BLaER1 treated with 17β-estradiol and CSF1 and Interleukin-3, amounts not matched to agents 10 nM and 100 nM (cell line): ENCODE measurements around the gene CHID1.
A peak's percentile ranks its signal among the peaks of the same experiment; 100 is the strongest.

ENCODE experiments used
- H3K27ac ChIP-seq, 11 experiments: shearing (Covaris generic); formaldehyde crosslinking; 2 replicates each; pipeline ENCODE4 v1.8.1; 2022
- H3K27me3 ChIP-seq, 11 experiments: shearing (Covaris generic); formaldehyde crosslinking; 2 replicates each; pipeline ENCODE4 v1.8.1; 2022
- H3K36me3 ChIP-seq, 11 experiments: shearing (Covaris generic); formaldehyde crosslinking; 2 replicates each; pipeline ENCODE4 v1.8.1; 2022
- H3K4me1 ChIP-seq, 10 experiments: shearing (Covaris generic); formaldehyde crosslinking; 2 replicates each; pipeline ENCODE4 v1.8.1; 2022
- H3K4me2 ChIP-seq, 11 experiments: shearing (Covaris generic); formaldehyde crosslinking; 2 replicates each; pipeline ENCODE4 v1.8.1; 2022
- H3K4me3 ChIP-seq, 10 experiments: shearing (Covaris generic); formaldehyde crosslinking; 2 replicates each; pipeline ENCODE4 v1.8.1; 2022
- H3K9ac ChIP-seq, 11 experiments: shearing (Covaris generic); formaldehyde crosslinking; 2 replicates each; pipeline ENCODE4 v1.8.1; 2022
- H3K9me3 ChIP-seq, 11 experiments: shearing (Covaris generic); formaldehyde crosslinking; replicated peaks in 1 of 11; 2 replicates each; pipeline ENCODE4 v1.8.1; 2022
- H4K20me1 ChIP-seq, 11 experiments: shearing (Covaris generic); formaldehyde crosslinking; 2 replicates each; pipeline ENCODE4 v1.8.1; 2022
- Cebpa-rat ChIP-seq, 11 experiments: shearing (Covaris generic); IDR thresholded peaks; 2 replicates each; pipeline ENCODE4 v1.8.1; 2022

Gene CHID1

GRCh38 chr11:928786-929185, 18.2 kb upstream of the CHID1 start:
- no peak for TF ChIP-seq Cebpa-rat (IDR thresholded peaks at IDR 0.05)
- H3K27me3 ChIP-seq: no peaks in the 10 kb centered on the region
- H3K9ac ChIP-seq: peak overlapping the region in 5 of 11 experiments; percentile 11 to 90 (median 25); a peak in 6 of 22 replicates
- H3K4me3 ChIP-seq: 0 out of 20 replicates have a peak overlapping the region, but pooled peaks of 1 of the 10 experiments have one; percentile 13
- H3K27ac ChIP-seq: no peak overlapping the region
- peaks cover 62 to 80% (median 71%) of the 10 kb centered on the region in 10 experiments for H3K4me1 ChIP-seq
- H4K20me1 ChIP-seq: peaks cover 20 to 75% (median 73%) of the 10 kb centered on the region in 11 experiments; a peak in 21 of 22 replicates
- H3K9me3 ChIP-seq: no peaks in the 10 kb centered on the region
- H3K4me2 ChIP-seq: peak overlapping the region in 10 of 11 experiments; percentile 3 to 99 (median 96); a peak in 16 of 22 replicates
- H3K36me3 ChIP-seq: peaks cover 20 to 43% (median 30%) of the 10 kb centered on the region in 11 experiments

DNA sequence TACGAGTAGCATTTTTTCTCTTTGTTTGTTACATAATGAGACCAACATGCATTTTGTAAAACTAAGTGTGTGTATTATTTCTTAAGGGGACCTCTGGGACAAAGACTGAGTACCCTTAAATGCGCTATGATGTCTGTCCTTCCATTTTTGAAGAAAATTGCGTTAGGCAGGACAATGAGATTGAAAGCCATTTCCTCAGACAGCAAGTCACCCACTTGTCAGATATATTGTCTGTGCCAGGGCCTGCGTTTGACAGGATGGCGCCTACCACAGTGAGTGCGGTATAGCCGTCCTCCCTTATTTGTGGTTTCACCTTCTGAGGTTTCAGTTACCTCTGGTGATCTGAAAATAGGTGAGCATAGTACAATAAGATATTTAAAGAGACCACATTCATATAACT, 17.3 kb upstream of the CHID1 start:
- Histone ChIP-seq H3K9ac (peak overlapping the region in 7 of 11 experiments; percentile 6 to 90 (median 85); a peak in 10 of 22 replicates), H3K9me3 (no peaks in the 10 kb centered on the region), H3K4me2 (peak overlapping the region; percentile 83 to 99 (median 96)), H3K4me3 (peak overlapping the region in 2 of 10 experiments; percentile 75 to 85; a peak in 4 of 20 replicates), H3K27ac (no peak overlapping the region), H3K27me3 (no peaks in the 10 kb centered on the region), H3K36me3 (peaks cover 20 to 43% (median 29%) of the 10 kb centered on the region in 11 experiments), H3K4me1 (peaks cover 53 to 71% (median 62%) of the 10 kb centered on the region in 10 experiments), H4K20me1 (peaks cover 20 to 66% (median 63%) of the 10 kb centered on the region in 11 experiments; a peak in 21 of 22 replicates)
- no peak for TF ChIP-seq Cebpa-rat (IDR thresholded peaks at IDR 0.05)

GRCh38 chr11:926341-926916, 15.8 kb upstream of the CHID1 start:
- Histone ChIP-seq H4K20me1 (peaks cover 20 to 52% (median 50%) of the 10 kb centered on the region in 11 experiments; a peak in 20 of 22 replicates), H3K36me3 (peaks cover 20 to 37% (median 29%) of the 10 kb centered on the region in 11 experiments), H3K9ac (peak overlapping the region; percentile 78 to 90 (median 86)), H3K27me3 (no peaks in the 10 kb centered on the region), H3K9me3 (no peaks in the 10 kb centered on the region), H3K4me1 (peaks cover 39 to 57% (median 48%) of the 10 kb centered on the region in 10 experiments), H3K4me3 (peak overlapping the region; percentile 68 to 85 (median 76)), H3K27ac (peak overlapping the region; percentile 46 to 87 (median 80); a peak in 21 of 22 replicates), H3K4me2 (peak overlapping the region; percentile 83 to 99 (median 96))
- TF ChIP-seq Cebpa-rat (IDR thresholded peaks at IDR 0.05): no peak

DNA sequence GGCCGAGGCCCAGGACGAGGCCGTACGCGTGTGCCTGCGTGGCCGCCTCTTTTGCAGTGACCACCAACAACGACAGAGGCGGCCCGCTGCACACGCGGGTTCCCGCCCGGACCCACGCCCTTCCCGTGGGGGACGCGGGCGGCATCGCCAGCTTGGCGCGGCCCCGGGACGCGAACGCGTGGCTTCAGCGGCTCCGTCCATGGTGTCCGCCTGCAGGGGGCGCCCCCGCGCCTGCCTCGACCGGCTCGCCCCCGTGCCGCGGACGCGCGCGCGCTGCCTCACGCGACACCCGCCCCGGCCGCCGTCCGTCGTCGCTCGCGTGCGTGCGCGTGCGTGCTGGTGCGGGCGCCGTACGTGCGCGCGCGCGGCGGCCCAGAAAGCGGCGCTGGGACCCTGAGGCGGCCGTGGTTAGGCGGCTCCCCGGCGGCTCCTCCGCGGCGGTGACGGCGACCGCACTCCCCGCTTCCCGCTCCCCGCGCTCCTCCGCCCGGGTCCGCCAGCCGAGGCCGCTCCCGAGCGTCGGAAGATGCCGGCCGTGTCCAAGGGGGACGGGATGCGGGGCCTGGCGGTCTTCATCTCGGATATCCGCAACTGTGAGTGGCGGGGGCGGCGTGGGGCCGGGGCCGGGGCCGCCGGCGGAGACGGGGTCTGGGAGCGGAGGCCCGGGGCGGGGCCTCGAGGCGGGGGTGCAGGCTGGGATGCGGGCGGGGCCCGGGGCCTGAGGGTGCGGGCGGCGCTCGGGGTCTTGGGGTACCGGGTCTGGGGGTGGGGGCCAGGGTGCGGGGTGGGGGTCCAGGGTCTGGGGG, 15.1 kb upstream of the CHID1 start, which contains the start of gene AP2A2:
AP2A2 (plus strand) TSS at position 375 of the 806 bp plus-strand sequence; CDS start at position 527, 152 bp downstream.
- peak within 1 kb of the TSS; percentile 68 to 85 (median 76) for H3K4me3 ChIP-seq
- peak within 1 kb of the TSS; percentile 77 to 87 (median 81) for H3K27ac ChIP-seq
- H4K20me1 ChIP-seq: peaks cover 20 to 45% (median 42%) of the 10 kb centered on the region in 11 experiments; a peak in 20 of 22 replicates
- peak within 1 kb of the TSS; percentile 78 to 90 (median 86) for H3K9ac ChIP-seq
- TF ChIP-seq Cebpa-rat (IDR thresholded peaks at IDR 0.05): no peak
- H3K9me3 ChIP-seq: no peaks in the 10 kb centered on the region
- H3K27me3 ChIP-seq: no peaks in the 10 kb centered on the region
- peaks cover 31 to 49% (median 40%) of the 10 kb centered on the region in 10 experiments for H3K4me1 ChIP-seq
- H3K36me3 ChIP-seq: peaks cover 20 to 34% (median 27%) of the 10 kb centered on the region in 11 experiments
- H3K4me2 ChIP-seq: peak within 1 kb of the TSS; percentile 83 to 99 (median 96)

GRCh38 chr11:925158-925495, 14.5 kb upstream of the CHID1 start:
- H3K9me3 ChIP-seq: no peaks in the 10 kb centered on the region
- H3K4me2 ChIP-seq: peak overlapping the region in 3 of 11 experiments; percentile 7 to 56 (median 33); a peak in 4 of 22 replicates
- H4K20me1 ChIP-seq: peaks cover 20 to 39% (median 37%) of the 10 kb centered on the region in 11 experiments; a peak in 20 of 22 replicates
- H3K4me3 ChIP-seq: peak overlapping the region; percentile 68 to 85 (median 76); a peak in 17 of 20 replicates
- peaks cover 29 to 46% (median 36%) of the 10 kb centered on the region in 10 experiments for H3K4me1 ChIP-seq
- H3K27ac ChIP-seq: peak overlapping the region in 9 of 11 experiments; percentile 23 to 87 (median 81); a peak in 14 of 22 replicates
- peak overlapping the region; percentile 78 to 90 (median 86); a peak in 20 of 22 replicates for H3K9ac ChIP-seq
- H3K36me3 ChIP-seq: peaks cover 20 to 32% (median 27%) of the 10 kb centered on the region in 11 experiments
- TF ChIP-seq Cebpa-rat (IDR thresholded peaks at IDR 0.05): no peak
- no peaks in the 10 kb centered on the region for H3K27me3 ChIP-seq

DNA sequence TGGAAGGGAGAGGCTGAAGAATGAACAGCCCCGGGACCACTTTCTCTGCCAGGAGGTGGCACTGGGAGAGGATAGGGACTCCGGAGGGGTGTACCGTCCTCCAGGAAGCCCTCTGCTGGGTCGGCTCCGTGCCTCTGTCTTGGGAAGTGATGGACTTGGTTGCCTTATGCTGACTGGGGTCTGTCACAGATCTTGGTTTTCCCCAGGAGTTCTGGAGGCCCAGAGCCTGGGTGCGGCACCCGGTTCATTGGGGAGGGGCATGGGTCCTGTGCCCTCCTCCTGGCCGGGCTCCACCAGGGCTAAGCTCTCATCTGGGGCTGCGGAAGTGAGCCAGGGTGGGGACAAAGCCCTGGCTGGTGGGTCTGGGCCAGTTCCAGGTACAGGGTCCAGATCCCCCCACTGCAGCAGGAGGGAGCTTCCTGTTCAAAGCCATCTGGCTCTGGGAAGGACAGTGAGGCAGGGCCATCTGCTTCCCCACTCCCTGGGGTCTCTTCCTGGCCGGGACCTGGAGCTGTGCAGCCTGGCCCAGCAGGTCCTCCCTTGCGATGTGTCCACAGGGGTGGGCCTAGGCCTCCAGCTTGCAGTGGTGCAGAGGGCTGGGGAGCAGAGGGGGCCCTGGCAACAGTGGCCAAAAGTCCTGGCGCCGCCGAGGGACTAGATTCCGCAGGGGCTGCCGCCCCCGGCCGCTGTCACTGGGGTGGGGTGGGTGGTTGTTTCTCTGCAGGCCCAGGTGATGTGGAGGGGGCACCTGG, 14.0 kb upstream of the CHID1 start:
- no peak for TF ChIP-seq Cebpa-rat (IDR thresholded peaks at IDR 0.05)
- no peak overlapping the region for H3K4me3 ChIP-seq
- peak overlapping the region in 2 of 11 experiments; percentile 84; a peak in 2 of 22 replicates for H3K27ac ChIP-seq
- no peak overlapping the region for H3K4me2 ChIP-seq
- H3K27me3 ChIP-seq: no peaks in the 10 kb centered on the region
- H4K20me1 ChIP-seq: peaks cover 20 to 33% (median 31%) of the 10 kb centered on the region in 11 experiments; a peak in 20 of 22 replicates
- peaks cover 20 to 27% (median 24%) of the 10 kb centered on the region in 11 experiments for H3K36me3 ChIP-seq
- H3K9ac ChIP-seq: peak overlapping the region in 1 of 11 experiments; percentile 14; a peak in 1 of 22 replicates
- no peaks in the 10 kb centered on the region for H3K9me3 ChIP-seq
- H3K4me1 ChIP-seq: peaks cover 28 to 41% (median 32%) of the 10 kb centered on the region in 10 experiments

GRCh38 chr11:923691-924405, 13.2 kb upstream of the CHID1 start:
- H3K4me3 ChIP-seq: no peak overlapping the region
- peaks cover 13 to 26% (median 24%) of the 10 kb centered on the region in 11 experiments; a peak in 20 of 22 replicates for H4K20me1 ChIP-seq
- H3K4me2 ChIP-seq: no peak overlapping the region
- no peaks in the 10 kb centered on the region for H3K27me3 ChIP-seq
- TF ChIP-seq Cebpa-rat (IDR thresholded peaks at IDR 0.05): no peak
- peaks cover 13 to 20% (median 17%) of the 10 kb centered on the region in 11 experiments for H3K36me3 ChIP-seq
- H3K9ac ChIP-seq: peak overlapping the region in 1 of 11 experiments; percentile 14; a peak in 1 of 22 replicates
- H3K4me1 ChIP-seq: peaks cover 21 to 34% (median 25%) of the 10 kb centered on the region in 10 experiments
- no peak overlapping the region for H3K27ac ChIP-seq
- H3K9me3 ChIP-seq: no peaks in the 10 kb centered on the region
